GM20431 (cell line): Measurements from ENCODE around the gene PRPF39.

Experiments
- in situ Hi-C: fragments of 300-500 bp; cut with MseI, MboI; formaldehyde crosslinking; loops from one replicate; pipeline ENCODE4 v1.15.0; 2020; ENCODE audit warnings: low sequenced_read_pairs; ENCODE audit not compliant: unreplicated experiment

PRPF39 gene, protein sequence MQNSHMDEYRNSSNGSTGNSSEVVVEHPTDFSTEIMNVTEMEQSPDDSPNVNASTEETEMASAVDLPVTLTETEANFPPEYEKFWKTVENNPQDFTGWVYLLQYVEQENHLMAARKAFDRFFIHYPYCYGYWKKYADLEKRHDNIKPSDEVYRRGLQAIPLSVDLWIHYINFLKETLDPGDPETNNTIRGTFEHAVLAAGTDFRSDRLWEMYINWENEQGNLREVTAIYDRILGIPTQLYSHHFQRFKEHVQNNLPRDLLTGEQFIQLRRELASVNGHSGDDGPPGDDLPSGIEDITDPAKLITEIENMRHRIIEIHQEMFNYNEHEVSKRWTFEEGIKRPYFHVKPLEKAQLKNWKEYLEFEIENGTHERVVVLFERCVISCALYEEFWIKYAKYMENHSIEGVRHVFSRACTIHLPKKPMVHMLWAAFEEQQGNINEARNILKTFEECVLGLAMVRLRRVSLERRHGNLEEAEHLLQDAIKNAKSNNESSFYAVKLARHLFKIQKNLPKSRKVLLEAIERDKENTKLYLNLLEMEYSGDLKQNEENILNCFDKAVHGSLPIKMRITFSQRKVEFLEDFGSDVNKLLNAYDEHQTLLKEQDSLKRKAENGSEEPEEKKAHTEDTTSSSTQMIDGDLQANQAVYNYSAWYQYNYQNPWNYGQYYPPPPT

GRCh38 chr14:45083976-45084722 is at the start of gene PRPF39:
PRPF39 (plus strand) TSS chr14:45084116; CDS start chr14:45095240, 11,124 bp downstream.
- in situ Hi-C loops: no loop called here

GRCh38 chr14:45034730-45035129 is 49.2 kb upstream of the PRPF39 start:
- in situ Hi-C loops: no loop called here

DNA sequence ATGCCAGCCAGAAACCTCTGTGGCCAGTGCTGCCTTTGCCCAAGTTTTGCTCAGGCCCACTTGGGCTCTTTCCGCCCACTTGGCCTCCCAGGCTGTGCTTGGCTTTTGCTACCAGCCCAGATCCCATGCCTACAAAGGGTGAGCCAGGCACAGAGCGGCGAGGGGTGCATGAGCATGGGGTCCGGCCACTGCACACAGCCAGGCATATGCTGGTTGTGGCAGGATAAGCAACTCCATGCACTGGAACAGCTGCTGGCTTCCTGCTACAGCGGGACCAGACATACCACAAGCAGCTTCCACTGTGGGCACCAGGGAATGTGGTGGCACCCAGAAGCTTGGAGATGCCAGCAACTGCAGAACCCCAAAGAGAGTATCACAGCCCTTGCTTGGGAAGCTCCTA is 45.7 kb upstream of the PRPF39 start:
- in situ Hi-C loops: no loop called here

DNA sequence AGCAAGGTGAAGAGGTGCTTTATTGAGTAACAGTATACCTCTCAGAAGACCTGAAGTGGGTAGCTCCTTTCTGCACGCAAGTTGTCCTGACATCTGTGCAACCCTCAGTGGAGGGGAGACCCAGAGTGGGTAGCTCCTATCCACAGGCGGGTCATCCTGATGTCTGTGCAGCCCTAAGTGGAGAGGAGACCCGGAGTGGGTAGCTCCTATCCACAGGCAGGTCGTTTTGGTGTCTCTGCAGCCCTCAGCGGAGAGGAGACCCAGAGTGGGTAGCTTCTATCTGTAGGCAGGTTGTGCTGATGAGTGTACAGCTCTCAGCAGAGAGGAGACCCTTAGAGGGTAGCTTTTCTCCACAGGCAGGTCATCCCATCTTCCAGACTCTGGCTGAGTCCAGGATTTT is 45.1 kb upstream of the PRPF39 start:
- in situ Hi-C loops: no loop called here

GRCh38 chr14:45039390-45039789 is 44.5 kb upstream of the PRPF39 start:
- in situ Hi-C loops: no loop called here

GRCh38 chr14:45041641-45042040 is 42.3 kb upstream of the PRPF39 start:
- in situ Hi-C loops: no loop called here

DNA sequence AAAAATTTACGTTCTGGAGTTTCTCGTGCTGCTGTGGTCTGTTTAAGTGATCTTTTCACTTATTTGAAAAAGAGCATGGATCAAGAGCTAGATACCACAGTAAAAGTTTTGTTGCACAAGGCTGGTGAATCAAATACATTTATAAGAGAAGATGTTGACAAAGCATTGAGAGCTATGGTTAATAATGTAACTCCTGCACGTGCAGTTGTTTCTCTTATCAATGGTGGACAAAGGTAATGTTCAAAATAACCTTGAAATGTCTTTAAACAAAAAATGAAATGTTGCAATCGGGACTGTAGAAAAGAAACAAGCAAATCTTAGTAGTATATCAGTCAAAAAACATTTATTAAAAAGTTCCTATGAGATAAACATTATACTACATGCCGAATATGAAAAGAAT is 39.3 kb upstream of the PRPF39 start:
- in situ Hi-C loops: no loop called here

- in situ Hi-C loops: no loop called here
Observed at GRCh38 chr14:45048385-45048784, 35.5 kb upstream of the PRPF39 start.

DNA sequence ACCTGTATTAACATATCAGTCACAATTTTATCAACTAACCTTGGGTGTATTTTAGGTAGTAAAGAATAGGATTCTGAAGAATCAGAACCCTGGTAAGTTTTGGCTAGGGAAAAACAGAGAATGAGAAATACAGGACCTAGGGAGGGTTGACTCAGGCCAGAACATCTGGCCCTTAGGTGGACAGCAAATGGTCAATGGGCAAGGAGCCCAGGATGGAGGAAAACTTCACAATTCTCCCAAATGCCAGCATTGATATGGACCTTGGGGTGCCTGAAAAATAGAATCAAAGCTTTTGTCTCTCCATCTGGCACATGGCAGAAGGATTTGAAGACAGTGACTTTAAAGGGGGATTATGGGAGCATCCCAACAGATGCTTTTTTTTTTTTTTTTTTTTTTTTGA is 32.7 kb upstream of the PRPF39 start:
- in situ Hi-C loops: no loop called here

- in situ Hi-C loops: no loop called here
Observed at GRCh38 chr14:45051896-45052295, 32.0 kb upstream of the PRPF39 start.

DNA sequence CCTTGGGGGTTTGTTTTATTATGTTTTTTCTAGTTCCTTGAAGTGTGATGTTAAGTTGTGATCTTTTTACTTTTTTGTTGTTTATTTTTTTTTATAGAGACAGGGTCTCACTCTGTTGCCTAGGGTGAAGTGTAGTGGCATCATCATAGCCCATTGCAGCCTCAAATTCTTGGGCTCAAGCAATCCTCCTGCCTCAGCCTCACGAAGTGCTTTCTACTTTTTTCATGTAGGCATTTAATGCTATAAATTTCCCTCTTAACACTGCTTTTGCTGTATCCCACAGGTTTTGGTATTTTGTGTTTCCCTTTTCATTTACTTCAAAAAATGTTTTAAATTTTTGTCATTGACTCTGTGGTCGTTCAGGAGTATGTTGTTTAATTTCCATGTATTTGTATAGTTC is 26.6 kb upstream of the PRPF39 start:
- in situ Hi-C loops: no loop called here

- in situ Hi-C loops: no loop called here
Observed at GRCh38 chr14:45057881-45058364, 26.0 kb upstream of the PRPF39 start.

DNA sequence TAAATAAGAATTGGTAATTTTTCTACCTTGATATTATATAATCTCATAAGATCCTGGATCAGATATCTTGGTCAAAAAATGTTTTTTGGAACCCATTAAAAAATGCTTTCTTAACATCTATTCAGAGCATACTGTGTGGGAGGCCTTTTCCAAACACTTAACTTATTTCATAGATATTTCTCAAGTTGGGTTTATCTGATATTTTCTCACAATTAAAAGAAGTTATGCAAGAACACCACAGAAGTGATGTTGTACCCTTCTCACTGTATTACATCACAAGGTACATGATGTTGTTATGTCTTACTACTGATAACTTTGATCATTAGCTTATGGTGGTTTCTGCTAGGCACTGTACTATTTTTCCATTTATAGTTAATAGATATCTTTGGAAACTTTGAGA is 23.4 kb upstream of the PRPF39 start:
- in situ Hi-C loops: no loop called here

DNA sequence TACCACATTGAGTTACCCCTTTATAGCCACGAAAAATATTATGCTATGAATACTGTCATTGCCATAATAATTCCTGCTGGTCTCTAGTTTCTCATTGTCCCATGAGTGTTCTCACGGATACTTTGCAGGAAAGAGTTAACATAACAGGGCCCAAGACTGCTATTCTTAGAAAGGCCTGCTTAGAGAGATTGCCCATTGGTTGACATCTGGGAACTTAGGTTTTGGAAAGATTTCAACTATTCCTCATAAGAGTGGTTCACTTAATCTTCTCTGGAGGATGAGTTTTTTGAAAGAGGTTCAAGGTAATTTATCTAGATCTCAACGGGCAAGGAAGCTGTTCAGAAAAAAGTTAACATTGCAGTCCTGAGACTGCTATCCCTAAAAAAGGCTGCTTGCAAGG is 18.4 kb upstream of the PRPF39 start:
- in situ Hi-C loops: no loop called here

DNA sequence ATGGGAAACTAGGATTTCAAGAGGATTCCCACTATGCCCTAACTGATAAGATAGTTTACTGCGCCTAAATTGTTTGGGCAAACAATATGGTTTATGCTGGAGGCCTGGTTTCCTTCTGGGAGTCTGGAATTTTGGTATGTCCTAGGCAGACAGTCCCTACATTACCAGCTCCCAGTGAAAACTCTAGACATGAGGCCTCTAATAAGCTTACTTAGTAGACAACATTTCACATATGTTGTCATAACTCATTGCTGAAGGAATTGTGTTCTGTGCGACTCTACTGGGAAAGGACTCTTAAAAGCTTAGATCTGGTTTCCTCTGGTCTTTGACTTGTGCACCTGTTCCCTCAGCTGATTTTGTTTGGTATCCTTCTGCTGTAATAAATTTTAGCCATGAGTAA is 18.0 kb upstream of the PRPF39 start:
- in situ Hi-C loops: no loop called here

GRCh38 chr14:45066667-45067066 is 17.2 kb upstream of the PRPF39 start:
- in situ Hi-C loops: no loop called here

DNA sequence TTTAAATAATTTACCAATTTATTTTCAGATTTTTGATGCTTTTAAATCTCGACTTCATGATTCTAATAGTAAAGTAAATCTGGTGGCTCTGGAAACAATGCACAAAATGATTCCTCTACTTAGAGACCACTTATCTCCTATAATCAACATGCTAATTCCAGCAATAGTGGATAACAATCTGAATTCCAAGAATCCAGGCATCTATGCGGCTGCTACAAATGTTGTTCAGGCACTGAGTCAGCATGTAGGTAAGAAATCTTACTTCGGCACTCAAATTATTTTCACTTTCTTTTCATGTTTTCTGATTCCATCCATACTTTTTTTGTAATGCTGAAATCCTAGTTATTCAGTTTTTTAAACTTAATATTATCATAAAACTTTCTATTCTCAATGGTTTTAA is 15.5 kb upstream of the PRPF39 start:
- in situ Hi-C loops: no loop called here

GRCh38 chr14:45070215-45070614 is 13.7 kb upstream of the PRPF39 start:
- in situ Hi-C loops: no loop called here

- in situ Hi-C loops: no loop called here
Observed at GRCh38 chr14:45072126-45072525, 11.8 kb upstream of the PRPF39 start.

GRCh38 chr14:45073231-45073879 is 10.6 kb upstream of the PRPF39 start:
- in situ Hi-C loops: no loop called here
